Stimulated activated CD4-positive, alpha-beta T cell treated with anti-CD3 and anti-CD28 coated beads, TNF-alpha, amount 100 ng/mL, for 4 hours (primary cell): ENCODE data around the gene STT3B.
"Not testable (repeated sequence)": the region's sequence is repeated elsewhere in the genome, so short reads cannot be mapped to it uniquely, and the experiment has no call there.

Experiments used
- DNase-seq, 3 experiments: peaks; one replicate each; pipeline ENCODE4 v3.0.0-alpha.2; 2020; ENCODE audit warnings: low read depth in 3 of 3

STT3B gene

DNA sequence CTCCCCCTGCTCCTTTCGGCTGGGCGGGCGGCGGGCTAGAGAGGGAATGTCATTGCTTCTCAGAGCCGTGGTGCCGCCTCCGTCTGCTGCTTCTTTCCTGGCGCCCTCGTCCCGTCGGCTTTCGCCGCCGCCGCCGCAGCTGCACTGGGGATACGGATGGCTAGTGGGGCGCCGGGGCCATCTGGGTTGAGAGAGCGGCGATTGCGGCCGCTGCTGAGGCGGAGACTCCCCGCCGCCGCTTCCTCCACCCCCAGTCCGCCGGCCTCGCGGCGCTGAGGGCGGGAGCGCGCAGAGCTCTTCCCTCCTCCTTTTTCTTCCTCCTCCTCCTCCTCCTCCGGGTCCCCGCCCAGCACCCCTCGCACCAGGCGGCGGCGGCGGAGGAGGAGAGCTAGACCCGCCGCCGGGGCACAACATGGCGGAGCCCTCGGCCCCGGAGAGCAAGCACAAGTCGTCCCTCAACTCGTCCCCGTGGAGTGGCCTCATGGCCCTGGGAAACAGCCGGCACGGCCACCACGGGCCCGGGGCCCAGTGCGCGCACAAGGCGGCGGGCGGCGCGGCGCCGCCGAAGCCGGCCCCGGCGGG lies at the start of gene STT3B:
STT3B (plus strand) TSS at position 339 of the 582 bp plus-strand sequence; CDS start at position 413, 74 bp downstream.
- peak; percentile 69 to 80 (median 73) for DNase-seq

DNA sequence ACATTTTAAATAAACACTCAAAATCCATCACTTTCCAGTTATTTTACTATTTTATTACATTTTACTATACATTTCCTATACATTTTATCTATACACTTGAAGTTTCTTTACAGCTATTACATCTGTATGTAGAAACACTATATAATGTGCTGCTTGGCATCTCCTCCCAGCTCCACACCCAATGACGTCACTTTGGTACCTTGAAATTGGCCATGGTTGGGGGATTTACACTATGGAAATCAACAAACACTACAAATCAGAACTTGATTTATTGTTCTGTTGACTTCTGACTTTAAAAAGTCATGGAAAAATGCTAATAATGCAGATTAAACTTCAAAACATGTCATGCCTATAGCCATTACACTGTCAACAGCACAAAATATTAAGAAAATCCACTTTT lies 48.9 kb upstream of the STT3B start:
- DNase-seq, result no peak

DNA sequence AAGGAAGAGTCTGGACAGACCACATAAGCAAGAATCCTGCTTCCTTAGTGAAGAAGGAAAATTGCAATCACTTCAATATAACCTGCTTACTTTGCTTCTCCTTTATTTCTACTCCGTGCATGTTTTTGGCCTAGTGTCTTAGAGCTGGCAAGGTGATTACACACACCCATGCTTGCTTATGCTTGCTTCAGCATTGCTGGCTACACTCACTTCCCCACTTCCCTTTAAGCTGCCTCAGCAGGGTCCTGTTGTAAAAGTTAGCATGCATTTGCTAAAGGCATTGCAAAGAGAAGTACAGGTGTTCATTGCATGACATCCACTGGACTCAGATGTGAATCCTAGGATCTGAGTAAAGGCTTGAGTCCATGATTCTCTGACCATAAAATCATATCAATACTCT lies 47.5 kb upstream of the STT3B start:
- no peak for DNase-seq

DNA sequence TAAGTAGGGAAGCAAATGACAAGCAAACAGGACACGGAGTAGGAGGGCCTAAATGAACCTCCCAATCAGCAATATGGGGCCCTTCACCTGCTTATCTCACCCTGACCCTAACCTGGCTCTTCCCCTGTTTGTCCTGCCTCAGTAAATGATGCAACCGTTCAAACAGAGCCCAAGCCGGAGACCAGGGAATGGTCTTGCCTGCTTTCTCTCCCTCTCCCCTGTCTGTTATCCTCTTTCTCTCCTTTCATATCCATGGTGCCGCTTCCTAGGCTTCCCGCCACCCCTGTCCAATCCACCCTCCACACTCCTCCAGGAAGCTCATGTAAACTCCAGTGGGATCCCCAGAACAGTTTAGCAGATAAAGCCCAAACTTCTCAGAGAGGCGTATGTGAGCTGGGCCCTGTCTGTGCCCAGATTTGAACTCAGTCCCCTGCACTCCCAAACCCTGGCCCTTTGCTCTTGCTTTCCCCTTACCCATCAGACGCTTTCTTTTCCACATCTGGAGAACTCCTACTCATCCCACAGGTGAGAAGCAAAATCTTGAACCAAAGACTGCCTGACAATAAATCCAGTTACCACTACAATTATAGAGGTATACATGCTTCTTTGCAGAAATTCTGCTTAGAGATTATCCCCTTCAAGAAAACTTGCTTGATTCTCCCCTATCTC lies 45.7 kb upstream of the STT3B start:
- DNase-seq, result no peak

DNA sequence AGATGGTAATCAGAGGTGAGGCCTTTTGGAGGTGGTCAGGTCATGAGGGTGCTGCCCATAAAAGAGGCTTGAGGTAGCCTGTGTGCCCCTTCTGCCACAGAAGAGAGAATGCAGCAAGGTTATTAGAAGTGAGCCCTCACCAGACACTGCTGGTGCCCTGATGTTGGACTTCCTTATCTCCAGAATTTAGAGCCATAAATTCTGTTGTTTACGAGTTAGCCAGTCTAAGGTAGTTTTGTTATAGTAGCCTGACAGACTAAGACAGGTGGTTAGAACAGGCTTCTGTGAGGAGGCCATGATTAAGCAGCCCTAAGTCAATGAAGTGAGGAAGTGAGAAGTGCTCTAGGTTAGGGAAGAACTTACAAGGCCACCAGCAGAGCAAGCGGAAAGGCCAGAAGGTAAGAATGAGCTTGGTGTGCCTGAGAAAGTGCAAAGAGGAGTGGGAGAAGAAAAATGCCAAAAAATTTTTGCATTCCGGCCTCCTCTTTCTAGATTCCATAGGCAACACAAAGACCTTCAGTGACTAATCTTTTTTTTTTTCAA lies 44.2 kb upstream of the STT3B start:
- no peak for DNase-seq

DNA sequence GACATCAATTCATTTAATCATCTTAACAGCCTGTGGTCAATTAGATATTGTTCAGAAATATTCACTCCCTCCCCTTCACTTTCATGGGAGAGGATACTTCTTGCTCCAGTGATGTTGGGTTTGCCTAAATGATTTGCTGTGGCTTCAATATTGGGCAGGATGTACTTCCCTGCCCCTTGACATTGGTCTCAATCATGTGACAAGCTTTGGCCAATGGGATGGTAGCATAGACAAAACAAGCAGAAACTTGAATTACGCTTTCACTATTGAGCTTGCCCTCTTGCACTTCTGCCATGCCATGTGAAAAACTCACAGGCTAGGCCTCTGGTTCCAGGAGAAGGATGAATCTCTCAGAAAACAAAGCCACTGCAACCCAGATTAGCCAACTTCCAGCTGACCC lies 42.2 kb upstream of the STT3B start:
- DNase-seq, result no peak

DNA sequence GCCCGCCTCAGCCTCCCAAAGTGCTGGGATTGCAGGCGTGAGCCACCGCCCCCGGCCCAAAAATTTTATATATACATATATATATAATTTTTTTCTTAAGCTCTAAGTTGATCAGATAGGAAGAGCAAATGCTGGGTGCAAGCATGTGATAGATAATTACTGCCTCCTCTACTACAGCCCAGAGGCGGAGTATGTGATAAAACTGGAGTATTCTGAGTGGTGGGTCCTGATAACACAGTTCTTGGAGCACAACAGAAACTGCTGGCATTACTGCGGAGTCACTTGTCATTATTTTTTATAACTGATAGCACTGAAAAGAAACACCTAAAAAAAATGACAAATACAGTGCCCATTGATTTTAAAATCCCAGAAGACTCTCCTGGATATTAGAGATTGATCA lies 41.1 kb upstream of the STT3B start:
- no peak for DNase-seq

DNA sequence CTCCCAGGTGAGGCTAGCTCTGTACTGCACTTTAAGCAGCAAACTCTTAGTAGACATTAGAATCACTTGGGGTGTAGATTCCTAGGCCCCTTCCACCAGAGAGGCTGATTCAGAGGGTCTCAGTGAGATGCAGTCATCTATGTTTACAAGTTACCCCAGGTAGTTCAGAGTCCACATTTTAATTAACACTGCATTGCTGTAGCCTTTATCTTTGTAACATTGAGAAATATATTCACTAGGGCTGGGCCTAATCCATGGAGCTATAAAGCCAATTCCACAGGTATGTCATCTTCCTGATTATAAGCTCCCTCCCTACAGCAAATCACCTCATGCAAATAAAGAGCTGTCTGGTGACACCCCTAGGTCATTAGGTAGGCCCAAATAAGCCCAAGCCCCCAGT lies 39.6 kb upstream of the STT3B start:
- no peak for DNase-seq

DNA sequence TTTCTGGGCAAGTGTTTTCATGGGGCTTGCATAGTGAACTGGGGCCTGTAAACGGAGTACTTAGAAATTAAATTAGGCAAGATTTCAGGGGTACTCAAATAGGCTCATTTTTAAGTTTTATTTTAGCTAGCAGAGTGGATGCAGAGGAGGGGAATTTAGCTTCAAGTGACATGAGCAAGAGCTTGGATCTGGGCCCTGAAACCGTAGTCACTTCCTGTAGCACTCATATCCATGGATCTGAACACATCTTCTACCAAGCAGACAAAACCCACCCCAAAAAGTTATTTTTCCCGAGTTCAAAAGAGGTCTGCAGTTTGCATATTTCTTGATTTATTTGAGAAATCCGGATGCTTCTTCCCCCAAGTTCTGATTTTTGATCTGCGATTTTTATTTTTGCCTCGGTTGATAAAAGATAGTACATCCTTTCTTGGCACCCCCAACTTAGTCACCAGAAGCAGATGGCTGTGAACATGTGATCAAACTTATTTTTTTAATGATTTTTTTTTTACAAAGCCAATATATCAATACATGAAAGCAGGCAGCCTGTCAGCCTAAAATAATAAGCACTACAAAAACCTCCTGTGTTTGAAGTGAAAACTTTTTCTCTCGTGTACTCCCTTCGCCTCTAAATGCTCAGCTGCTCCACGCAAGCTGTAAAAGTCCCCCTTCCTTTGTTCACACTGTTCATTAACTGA lies 36.6 kb upstream of the STT3B start:
- DNase-seq, result no peak

DNA sequence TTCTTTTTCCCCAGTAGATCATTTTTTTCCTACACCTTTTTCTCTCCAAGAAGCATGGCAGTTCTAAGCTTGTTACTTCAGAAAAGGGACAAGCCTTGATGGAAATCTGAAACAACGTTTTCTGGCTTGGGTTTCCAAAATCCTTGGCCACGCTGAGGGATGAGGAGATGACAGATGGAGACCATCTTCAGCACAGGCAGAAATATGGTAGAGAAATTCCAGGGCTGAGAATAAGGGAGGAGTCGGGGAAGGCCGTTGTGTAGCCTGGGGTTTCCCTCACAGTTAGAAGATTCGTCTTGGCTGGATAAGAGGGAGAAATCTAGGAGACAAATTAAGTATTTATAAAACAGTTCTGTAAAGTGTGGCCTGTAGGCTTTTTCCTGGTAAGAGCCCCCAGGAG lies 33.9 kb upstream of the STT3B start:
- DNase-seq, result no peak

DNA sequence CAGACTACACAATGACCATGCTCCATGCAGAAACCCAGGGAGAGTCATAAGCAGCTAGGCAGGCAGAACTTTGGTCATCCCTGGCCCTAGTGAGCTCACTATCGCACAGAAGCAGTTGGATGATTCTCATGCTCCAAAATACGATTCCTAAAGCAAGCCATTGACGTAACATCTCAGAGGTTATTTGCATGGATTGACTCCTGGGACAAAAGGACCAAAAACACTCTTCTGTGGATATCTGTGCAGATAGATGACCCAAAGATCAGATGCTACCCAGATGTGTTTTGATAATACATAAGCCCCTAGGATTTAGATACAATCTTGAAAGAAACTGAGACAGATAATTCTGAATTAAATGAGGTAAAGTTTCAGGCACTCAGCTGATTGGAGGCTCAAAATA lies 33.4 kb upstream of the STT3B start:
- DNase-seq, result no peak

DNA sequence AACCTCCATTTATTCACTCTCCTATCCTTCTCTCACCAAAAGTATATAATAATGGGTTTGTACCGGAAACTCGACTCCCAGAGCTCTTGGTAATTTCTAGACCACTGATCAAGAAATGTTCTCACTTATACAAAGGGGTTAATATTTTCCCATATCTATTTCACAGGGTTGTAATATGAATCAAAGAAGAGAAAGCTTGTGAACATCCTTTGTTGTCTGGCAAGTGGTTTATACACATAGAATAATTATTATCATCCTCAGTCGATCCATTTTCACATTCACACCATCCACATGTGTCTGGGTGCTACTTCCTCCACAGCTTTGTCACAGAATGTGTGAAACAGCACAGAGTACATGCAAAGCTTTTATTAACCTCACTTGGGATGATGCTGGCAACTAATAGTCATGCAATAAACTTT lies 29.9 kb upstream of the STT3B start:
- no peak for DNase-seq

DNA sequence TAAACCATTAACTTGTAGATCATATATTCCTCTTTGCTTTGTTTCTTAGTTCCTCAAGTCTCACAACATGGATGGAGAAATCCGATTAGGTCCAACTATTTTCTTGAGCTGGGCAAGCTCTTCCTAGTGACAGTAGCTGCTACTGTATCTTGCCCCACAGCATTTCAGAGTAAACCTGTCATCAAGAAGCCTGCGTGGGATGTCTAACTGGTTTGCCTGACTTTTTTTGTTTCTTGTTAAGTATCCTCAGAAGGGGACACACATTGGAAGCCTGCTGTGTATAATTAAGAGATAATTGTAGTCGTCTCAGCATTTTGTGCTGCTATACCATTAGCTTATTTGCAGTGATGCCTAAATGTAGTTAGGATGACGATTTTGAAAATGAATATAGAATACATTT lies 29.3 kb upstream of the STT3B start:
- DNase-seq, result no peak

DNA sequence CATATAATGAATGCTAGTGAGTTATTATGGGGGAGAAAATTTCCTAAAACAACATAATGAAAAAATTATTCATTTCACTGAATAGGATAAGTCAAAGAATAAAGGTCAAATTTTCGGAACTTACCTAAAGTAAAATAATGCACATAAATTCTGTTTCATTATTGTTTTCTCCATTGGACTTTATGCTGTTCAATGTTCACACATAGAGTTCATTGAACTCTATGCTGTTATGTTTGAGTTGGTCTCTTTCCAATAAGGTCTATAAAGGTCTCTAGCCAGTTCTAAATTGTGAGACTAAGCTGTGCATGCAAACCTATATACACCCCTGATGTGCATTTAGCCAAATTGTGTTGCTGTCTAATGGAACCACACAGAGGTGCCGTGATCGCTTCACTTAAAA lies 28.5 kb upstream of the STT3B start:
- no peak for DNase-seq

DNA sequence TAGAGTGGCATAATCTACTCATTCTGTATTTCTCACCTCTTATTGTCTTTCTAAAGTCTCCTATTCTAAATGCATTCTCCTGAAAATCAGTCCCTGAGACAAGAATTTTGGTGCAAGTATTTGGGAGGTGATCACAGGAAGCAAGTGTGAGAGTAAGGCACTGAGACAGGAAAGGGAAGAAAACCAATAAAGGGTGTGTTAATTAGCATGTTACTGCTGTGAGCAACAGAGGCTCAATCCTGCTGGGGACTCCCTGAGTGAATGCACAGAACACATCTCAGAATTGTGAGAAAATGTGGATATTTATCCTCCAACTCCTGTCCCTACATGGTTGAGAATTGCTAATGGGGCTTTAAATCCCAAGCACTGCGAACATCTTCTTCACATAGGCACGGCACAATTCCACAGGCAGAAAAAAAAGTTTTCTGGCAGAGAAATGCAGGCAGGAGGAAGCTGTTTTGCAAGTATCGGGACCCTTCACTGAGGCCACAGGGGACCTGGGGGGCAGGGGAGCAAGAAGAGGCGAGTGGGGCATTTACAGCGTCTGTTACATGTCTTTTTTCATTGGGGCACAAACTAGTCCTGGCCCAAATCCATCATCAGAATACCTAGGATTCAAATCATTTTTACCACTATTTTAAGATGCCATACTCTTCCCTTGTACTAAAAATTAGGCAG lies 27.2 kb upstream of the STT3B start:
- no peak for DNase-seq

DNA sequence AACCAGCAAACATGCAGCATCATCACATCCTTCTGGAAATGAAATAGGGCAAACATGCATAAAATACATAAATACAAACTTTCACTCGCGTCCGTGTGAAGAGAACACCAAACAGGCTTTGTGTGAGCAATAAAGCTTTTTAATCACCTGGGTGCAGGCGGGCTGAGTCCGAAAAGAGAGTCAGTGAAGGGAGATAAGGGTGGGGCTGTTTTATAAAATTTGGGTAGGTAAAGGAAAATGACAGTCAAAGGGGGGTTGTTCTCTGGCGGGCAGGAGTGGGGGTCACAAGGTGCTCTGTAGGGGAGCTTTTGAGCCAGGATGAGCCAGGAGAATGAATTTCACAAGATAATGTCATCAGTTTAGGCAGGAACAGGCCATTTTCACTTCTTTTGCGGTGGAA lies 26.2 kb upstream of the STT3B start:
- not testable (repeated sequence) for DNase-seq

DNA sequence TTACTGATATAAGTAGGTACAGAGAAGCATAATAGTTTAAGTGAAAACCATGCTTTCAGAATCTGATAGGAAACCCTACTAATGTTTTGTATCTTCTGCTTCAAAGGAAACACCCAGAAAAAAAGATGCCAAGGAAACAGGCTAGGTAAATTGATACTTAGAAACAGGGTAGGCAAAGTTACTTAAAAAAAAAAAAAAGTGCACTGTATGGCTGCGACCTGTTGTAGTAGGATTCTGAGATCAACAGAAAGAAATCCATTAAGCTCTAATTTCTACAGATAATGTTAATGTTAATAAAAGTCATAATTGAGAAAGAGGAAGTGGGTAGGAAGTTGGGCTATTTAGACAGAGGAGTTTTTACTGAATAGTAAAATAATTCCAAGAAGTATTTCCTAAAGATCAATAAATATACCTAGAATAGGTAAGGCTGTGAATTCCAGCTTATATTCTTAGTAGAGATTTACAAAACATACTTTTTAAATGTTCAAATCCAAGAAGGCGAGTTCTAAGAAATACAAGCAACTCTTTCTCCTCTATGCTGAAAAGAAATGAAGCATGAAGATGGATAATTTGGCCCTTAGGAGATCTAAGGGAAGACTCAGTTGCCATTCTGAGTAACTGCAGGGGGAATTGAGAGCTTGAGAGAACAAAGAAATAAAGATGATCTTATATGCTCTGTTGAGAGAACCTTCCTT lies 24.1 kb upstream of the STT3B start:
- DNase-seq, result no peak

DNA sequence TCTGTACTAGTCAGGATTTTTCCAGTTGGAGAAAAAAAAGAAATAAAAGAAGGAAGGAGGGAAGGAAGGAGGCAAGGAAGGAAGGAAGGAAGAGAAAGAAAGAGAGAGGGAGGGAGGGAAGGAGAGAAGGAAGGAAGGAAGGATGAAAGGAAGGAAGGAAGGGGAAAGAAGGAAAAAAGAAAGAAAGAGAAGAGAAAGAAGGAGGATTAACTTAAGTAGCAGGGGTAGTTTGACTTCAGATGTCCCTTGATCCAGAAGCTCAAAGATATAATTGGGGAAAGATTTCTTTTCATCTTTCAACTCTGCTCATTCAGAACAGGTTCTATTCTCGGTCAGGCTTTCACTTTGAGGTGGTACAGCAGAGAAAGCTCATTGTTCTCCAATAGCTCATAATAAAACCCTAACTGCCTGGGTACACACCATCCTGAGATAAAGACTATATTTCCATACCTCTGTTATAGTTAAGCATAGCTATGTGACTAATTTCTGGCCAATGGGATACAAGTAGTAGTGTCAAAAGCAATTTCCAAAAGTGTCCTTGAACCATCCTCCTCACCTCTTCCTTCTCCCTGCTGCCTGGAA lies 23.5 kb upstream of the STT3B start:
- DNase-seq, result no peak

DNA sequence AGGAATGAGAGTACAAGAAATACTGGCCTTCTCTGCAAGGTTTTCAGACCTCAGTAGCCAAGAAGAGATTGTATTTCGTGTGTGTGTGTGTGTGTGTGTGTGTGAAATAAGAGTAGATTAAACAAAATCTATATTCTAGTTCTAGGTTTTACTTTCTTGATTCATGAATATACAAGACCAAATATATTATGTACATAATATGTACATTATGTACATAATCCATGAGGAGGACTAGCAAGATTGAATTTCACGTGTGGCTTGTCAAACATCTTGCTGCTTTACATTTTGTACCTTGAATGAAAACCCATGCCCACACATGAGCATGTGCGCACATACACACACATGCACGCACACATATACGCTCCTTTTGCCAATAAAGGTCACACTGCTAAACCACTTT lies 18.2 kb upstream of the STT3B start:
- no peak for DNase-seq

DNA sequence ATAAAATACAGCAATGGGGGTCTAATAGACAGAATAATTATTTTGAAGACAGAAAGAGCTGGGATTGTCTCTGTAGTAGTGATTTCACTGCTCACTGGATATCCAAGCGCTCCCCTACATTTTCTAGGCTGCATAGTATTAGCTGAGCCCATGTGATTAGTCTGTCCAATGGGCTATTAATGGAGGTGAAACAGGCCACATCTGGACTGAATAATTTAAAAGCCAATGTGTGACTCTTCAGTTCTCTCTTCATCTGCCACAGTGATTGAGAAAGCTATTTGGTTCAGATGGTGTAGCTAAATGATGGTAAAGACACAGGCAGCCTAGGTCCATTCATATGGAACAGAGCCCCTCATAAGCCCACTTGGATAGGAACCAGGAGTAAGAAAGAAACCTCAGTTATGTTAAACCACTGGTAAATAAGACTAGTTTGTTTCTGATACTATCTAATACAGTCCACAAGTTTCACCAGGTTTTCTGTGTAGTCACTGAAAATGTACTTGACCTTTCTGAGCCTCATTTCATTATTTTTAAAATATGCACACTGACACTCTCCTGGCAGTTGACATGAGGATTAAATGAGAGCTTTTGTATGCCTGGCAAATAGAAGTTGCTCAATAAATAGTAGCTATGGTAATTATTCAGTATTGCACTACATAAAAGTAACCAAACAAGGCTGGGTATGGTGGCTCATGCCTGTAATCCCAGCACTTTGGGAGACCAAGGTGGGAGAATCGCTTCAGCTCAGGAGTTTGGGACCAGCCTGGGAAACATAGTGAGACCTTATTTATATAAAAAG lies 17.0 kb upstream of the STT3B start:
- no peak for DNase-seq

DNA sequence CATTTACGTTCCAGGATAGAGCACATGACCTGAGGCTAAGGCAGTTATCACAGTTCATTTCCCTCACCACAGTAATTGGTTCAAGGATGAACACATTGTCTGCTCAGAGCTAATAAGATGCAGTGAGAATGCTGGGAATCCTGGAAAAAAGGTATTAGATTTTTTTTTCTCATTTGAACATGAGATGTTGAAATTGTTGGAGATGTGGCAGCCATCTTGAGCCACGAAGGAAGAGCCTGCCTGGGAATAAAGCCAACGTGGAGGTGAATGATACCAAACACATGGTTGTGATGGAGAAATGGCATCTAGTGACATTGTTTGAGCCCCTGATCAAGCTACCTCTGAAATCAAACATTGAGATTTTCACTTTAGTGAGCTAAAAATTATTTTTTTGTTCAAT lies 16.0 kb upstream of the STT3B start:
- DNase-seq, result no peak
